Parathyroid adenoma (tissue), 2 donors: ENCODE measurements around the gene NME2.
"Not testable (repeated sequence)": the region's sequence is repeated elsewhere in the genome, so short reads cannot be mapped to it uniquely, and the experiment has no call there.

Experiments used
- H2AFZ ChIP-seq: fragments of 300-600 bp; sonication (generic); one replicate; pipeline ENCODE4 v1.7.0; 2017; ENCODE audit warnings: antibody characterized with exemption, mild to moderate bottlenecking
- H3K27ac ChIP-seq: fragments of 300-600 bp; sonication (generic); one replicate; pipeline ENCODE4 v1.7.0; 2017
- H3K27me3 ChIP-seq: fragments of 300-600 bp; sonication (generic); one replicate; pipeline ENCODE4 v1.7.0; 2017; ENCODE audit warnings: low read length; ENCODE audit not compliant: control insufficient read depth, insufficient read depth
- H3K36me3 ChIP-seq: fragments of 300-600 bp; sonication (generic); one replicate; pipeline ENCODE4 v1.7.0; 2017; ENCODE audit warnings: low read length; ENCODE audit not compliant: control insufficient read depth, insufficient read depth
- H3K4me1 ChIP-seq: fragments of 300-600 bp; sonication (generic); one replicate; pipeline ENCODE4 v1.7.0; 2017; ENCODE audit warnings: control low read depth
- H3K4me2 ChIP-seq: fragments of 300-600 bp; sonication (generic); one replicate; pipeline ENCODE4 v1.7.0; 2017; ENCODE audit warnings: low read length
- H3K4me3 ChIP-seq: fragments of 300-600 bp; sonication (generic); one replicate; pipeline ENCODE4 v1.7.0; 2017; ENCODE audit warnings: low read depth, low read length
- H3K79me2 ChIP-seq: fragments of 300-600 bp; sonication (generic); one replicate; pipeline ENCODE4 v1.7.0; 2017; ENCODE audit warnings: control low read depth
- H3K9ac ChIP-seq: fragments of 300-600 bp; sonication (generic); one replicate; pipeline ENCODE4 v1.7.0; 2017; ENCODE audit warnings: mild to moderate bottlenecking
- H3K9me3 ChIP-seq: fragments of 300-600 bp; sonication (generic); one replicate; pipeline ENCODE4 v1.7.0; 2017; ENCODE audit warnings: low read length; ENCODE audit not compliant: control insufficient read depth
- CTCF ChIP-seq: fragments of 300-600 bp; sonication (generic); IDR thresholded peaks from one replicate; pipeline ENCODE4 v1.7.0; 2017; ENCODE audit warnings: antibody characterized with exemption, mild to moderate bottlenecking
- donor health status: primary hyperparathyroidism.

The NME2 gene

GRCh38 chr17:51166987-51167931 is 1.0 kb downstream of the NME2 start:
- Histone ChIP-seq H3K4me1 (no peaks in the 10 kb centered on the region), H3K79me2 (no peaks in the 10 kb centered on the region), H3K36me3 (no peaks in the 10 kb centered on the region), H3K4me3 (peak overlapping the region; percentile 72), H3K27ac (peak overlapping the region; percentile 61), H3K9ac (peak overlapping the region; percentile 43), H2AFZ (peak overlapping the region; percentile 100), H3K27me3 (no peaks in the 10 kb centered on the region), H3K9me3 (no peaks in the 10 kb centered on the region), H3K4me2 (peak overlapping the region; percentile 99)
- peak; percentile 72 for TF ChIP-seq CTCF

DNA sequence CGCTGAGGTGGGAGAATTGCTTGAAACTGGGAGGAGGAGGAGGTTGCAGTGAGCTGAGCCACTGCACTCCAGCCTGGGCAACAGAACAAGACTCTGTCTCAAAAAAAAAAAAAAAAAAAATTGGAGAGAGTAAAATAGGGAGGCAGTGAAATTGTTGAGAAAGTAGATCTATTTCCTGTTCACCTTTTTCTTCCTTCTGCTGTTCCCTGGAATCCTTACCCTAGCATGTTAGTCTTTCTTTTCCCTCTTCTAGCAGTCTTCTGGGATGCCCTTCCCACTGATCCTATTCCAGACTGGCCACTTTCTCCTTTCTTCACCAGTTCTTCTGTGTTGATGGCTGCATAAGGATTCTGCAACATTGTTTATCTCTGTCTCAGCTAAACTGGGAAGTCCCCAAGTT is 3.1 kb downstream of the NME2 start:
- H3K27ac ChIP-seq: no peak overlapping the region
- H3K9ac ChIP-seq: no peak overlapping the region
- no peak overlapping the region for H3K4me3 ChIP-seq
- H3K9me3 ChIP-seq: no peaks in the 10 kb centered on the region
- H3K27me3 ChIP-seq: no peaks in the 10 kb centered on the region
- H3K4me1 ChIP-seq: no peaks in the 10 kb centered on the region
- no peak for TF ChIP-seq CTCF
- no peaks in the 10 kb centered on the region for H3K36me3 ChIP-seq
- H3K4me2 ChIP-seq: no peak overlapping the region
- H2AFZ ChIP-seq: no peak overlapping the region
- no peaks in the 10 kb centered on the region for H3K79me2 ChIP-seq

DNA sequence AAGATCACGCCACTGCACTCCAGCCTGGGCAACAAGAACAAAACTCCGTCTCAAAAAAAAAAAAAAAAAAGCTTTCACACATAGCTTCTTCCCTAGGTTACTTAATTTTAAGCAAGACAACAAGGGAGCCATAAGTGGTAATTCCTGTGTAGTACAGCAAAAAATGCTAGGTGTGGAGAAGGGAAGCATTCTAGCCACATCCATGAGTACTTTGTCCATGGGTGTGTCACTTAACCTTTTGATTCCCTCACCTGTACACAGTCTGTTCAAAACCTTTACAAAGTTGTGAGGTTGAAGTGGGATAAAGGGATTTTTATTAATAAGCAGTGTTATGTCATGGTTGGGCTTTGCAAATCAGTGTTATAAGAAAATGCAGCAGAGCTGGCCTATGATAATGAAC is 4.5 kb downstream of the NME2 start:
- H3K4me3 ChIP-seq: no peak overlapping the region
- no peak overlapping the region for H3K27ac ChIP-seq
- no peak overlapping the region for H3K9ac ChIP-seq
- no peak overlapping the region for H2AFZ ChIP-seq
- H3K79me2 ChIP-seq: no peaks in the 10 kb centered on the region
- TF ChIP-seq CTCF: no peak
- H3K4me1 ChIP-seq: no peaks in the 10 kb centered on the region
- H3K36me3 ChIP-seq: no peaks in the 10 kb centered on the region
- H3K9me3 ChIP-seq: no peaks in the 10 kb centered on the region
- H3K4me2 ChIP-seq: no peak overlapping the region
- H3K27me3 ChIP-seq: no peaks in the 10 kb centered on the region

- not testable (repeated sequence) for H2AFZ ChIP-seq, H3K4me2 ChIP-seq, H3K36me3 ChIP-seq
Observed at GRCh38 chr17:51172030-51172429, 5.8 kb downstream of the NME2 start.

GRCh38 chr17:51180486-51180885 is 14.3 kb downstream of the NME2 start:
- H3K4me1 ChIP-seq: no peaks in the 10 kb centered on the region
- H3K27ac ChIP-seq: no peak overlapping the region
- H3K4me3 ChIP-seq: no peak overlapping the region
- no peaks in the 10 kb centered on the region for H3K9me3 ChIP-seq
- H3K79me2 ChIP-seq: no peaks in the 10 kb centered on the region
- H3K9ac ChIP-seq: no peak overlapping the region
- H3K4me2 ChIP-seq: no peak overlapping the region
- H2AFZ ChIP-seq: no peak overlapping the region
- TF ChIP-seq CTCF: no peak
- H3K36me3 ChIP-seq: no peaks in the 10 kb centered on the region
- no peaks in the 10 kb centered on the region for H3K27me3 ChIP-seq

More at GRCh38 chr17:51172030-51172429, 5.8 kb downstream of the NME2 start:
- H3K27ac ChIP-seq, H3K9ac ChIP-seq, H3K9me3 ChIP-seq, H3K4me3 ChIP-seq, H3K27me3 ChIP-seq, H3K4me1 ChIP-seq, H3K79me2 ChIP-seq: not testable (repeated sequence)
